Endothelial cell of umbilical vein (primary cell): Measurements from ENCODE around the gene ITPKB. TPM values are rescaled to one million over a fixed set of nuclear protein-coding genes. Genes with fewer than 3 reads are reported as not detected.

ENCODE experiments used
- BruUV-seq: library from RNA; stranded (reverse); fragments of 400-500 nt; replicated peaks from 2 replicates; lab custom pipeline; 2021; lab: Mats Ljungman, UMichigan
- CTCF ChIA-PET: fragments of 300-600, 350-600 bp; sonication (Branson Sonifier 250); formaldehyde crosslinking; loops from one replicate; lab custom pipeline; 2021; ENCODE audit warnings: antibody characterized with exemption, inconsistent platforms; lab: Charles Lee
- POLR2A ChIA-PET: fragments of 300-600, 350-600 bp; sonication (Branson Sonifier 250); formaldehyde crosslinking; loops from one replicate; lab custom pipeline; 2021; ENCODE audit warnings: antibody characterized with exemption, inconsistent platforms; lab: Charles Lee
- DNase-seq: peaks from one replicate; pipeline ENCODE4 v3.0.0-alpha.2; 2011; ENCODE audit warnings: low read depth, low spot score
- FAIRE-seq: peaks from 2 replicates; lab custom pipeline; 2011; peaks lifted over from hg19 to GRCh38; lab: Jason Lieb, UNC
- H2AFZ ChIP-seq: 2 replicates; pipeline ENCODE4 v1.6.0; 2012; ENCODE audit warnings: low read depth, low read length, control low read depth, inconsistent platforms
- H3K27ac ChIP-seq: 2 replicates; pipeline ENCODE4 v1.5.1; 2011; ENCODE audit warnings: low read depth, mild to moderate bottlenecking, control low read depth, low read length, moderate library complexity; ENCODE audit not compliant: insufficient read depth
- H3K27me3 ChIP-seq, 2 experiments: 2 replicates each; pipeline versions ENCODE4 v1.6.0 to v1.6.1; 2011; ENCODE audit warnings: low read length in 2 of 2, mixed read lengths in 1 of 2; ENCODE audit not compliant: control insufficient read depth in 2 of 2, insufficient read depth in 2 of 2
- H3K36me3 ChIP-seq, 2 experiments: 2 replicates in 1 of 2; 3 replicates in 1 of 2; pipeline ENCODE4 v1.5.1; 2011; ENCODE audit warnings: low read length in 2 of 2, mild to moderate bottlenecking in 1 of 2, moderate library complexity in 1 of 2; ENCODE audit not compliant: control insufficient read depth in 2 of 2, insufficient read depth in 2 of 2; ENCODE audit errors: extremely low read depth in 1 of 2
- H3K4me1 ChIP-seq: 3 replicates; pipeline ENCODE4 v1.5.1; 2011; ENCODE audit warnings: mild to moderate bottlenecking, low read length; ENCODE audit not compliant: control insufficient read depth, insufficient read depth; ENCODE audit errors: extremely low read depth
- H3K4me2 ChIP-seq: 2 replicates; pipeline ENCODE4 v1.6.1; 2011; ENCODE audit warnings: low read length, control low read depth, mixed read lengths; ENCODE audit not compliant: insufficient read depth
- H3K4me3 ChIP-seq, 3 experiments: fragments of 200-600 bp in 1 of 3; sonication (generic), shearing (Covaris generic) in 1 of 3; replicated peaks in 1 of 3; 2 replicates each; pipeline ENCODE4 v1.5.1; 2011 to 2016; ENCODE audit warnings: control low read depth in 3 of 3, low read length in 3 of 3, mild to moderate bottlenecking in 2 of 3, inconsistent platforms in 1 of 3, low read depth in 1 of 3, moderate library complexity in 1 of 3; ENCODE audit not compliant: insufficient read depth in 1 of 3
- H3K79me2 ChIP-seq: 2 replicates; pipeline ENCODE4 v1.6.0; 2012; ENCODE audit warnings: low read length, inconsistent platforms; ENCODE audit not compliant: control insufficient read depth, insufficient read depth
- H3K9ac ChIP-seq: replicated peaks from 2 replicates; pipeline ENCODE3; 2011; ENCODE audit warnings: low read length, control low read depth; ENCODE audit not compliant: insufficient read depth; ENCODE audit errors: extremely low read depth
- H3K9me1 ChIP-seq: replicated peaks from 3 replicates; pipeline ENCODE4 v1.6.0; 2011; ENCODE audit warnings: mild to moderate bottlenecking, low read length; ENCODE audit not compliant: control insufficient read depth, insufficient read depth; ENCODE audit errors: extremely low read depth
- H3K9me3 ChIP-seq: replicated peaks from 2 replicates; pipeline ENCODE4 v1.5.1; 2012; ENCODE audit warnings: low read length, inconsistent platforms; ENCODE audit not compliant: control insufficient read depth, insufficient read depth
- H4K20me1 ChIP-seq: replicated peaks from 2 replicates; pipeline ENCODE3; 2011; ENCODE audit warnings: mild to moderate bottlenecking, low read length; ENCODE audit not compliant: control insufficient read depth, insufficient read depth; ENCODE audit errors: extremely low read depth
- CTCF ChIP-seq, 2 donors: IDR thresholded peaks; 1 replicate in 1 of 2; 2 replicates in 1 of 2; pipeline ENCODE4 v1.5.1; 2011; ENCODE audit warnings: low read length in 2 of 2, mild to moderate bottlenecking in 2 of 2, moderate library complexity in 2 of 2, control low read depth in 1 of 2, inconsistent platforms in 1 of 2, low read depth in 1 of 2; ENCODE audit not compliant: insufficient read depth in 1 of 2; ENCODE audit errors: extremely low read depth in 1 of 2
- EZH2 ChIP-seq: IDR thresholded peaks from 2 replicates; pipeline ENCODE4 v1.6.1; 2012; ENCODE audit warnings: borderline replicate concordance, low read depth, mild to moderate bottlenecking, moderate library complexity, low read length, inconsistent platforms; ENCODE audit not compliant: severe bottlenecking
- FOS ChIP-seq: IDR thresholded peaks from 2 replicates; pipeline ENCODE4 v1.6.1; 2011; ENCODE audit warnings: mild to moderate bottlenecking, low read length, moderate library complexity, borderline replicate concordance; ENCODE audit not compliant: insufficient read depth
- GATA2 ChIP-seq: IDR thresholded peaks from 2 replicates; pipeline ENCODE4 v1.7.0; 2011; ENCODE audit warnings: low read depth, mild to moderate bottlenecking, moderate library complexity, mixed read lengths, low read length; ENCODE audit not compliant: insufficient read length, insufficient read depth
- JUN ChIP-seq: IDR thresholded peaks from 2 replicates; pipeline ENCODE4 v1.6.1; 2011; ENCODE audit warnings: borderline replicate concordance, low read depth; ENCODE audit not compliant: insufficient read length, insufficient read depth
- MAX ChIP-seq: IDR thresholded peaks from 2 replicates; pipeline ENCODE4 v1.6.1; 2011; ENCODE audit not compliant: insufficient read depth, insufficient read length
- MYC ChIP-seq: IDR thresholded peaks from one replicate; pipeline ENCODE4 v1.6.1; 2011; ENCODE audit warnings: mild to moderate bottlenecking, low read depth, low read length
- POLR2A ChIP-seq: IDR thresholded peaks from 2 replicates; pipeline ENCODE4 v1.6.1; 2012; ENCODE audit warnings: low read depth, mild to moderate bottlenecking, control low read depth, low read length
- POLR2AphosphoS5 ChIP-seq: IDR thresholded peaks from 2 replicates; pipeline ENCODE4 v1.6.1; 2012; ENCODE audit warnings: low read depth, mild to moderate bottlenecking, control low read depth, low read length, moderate library complexity; ENCODE audit not compliant: insufficient read depth
- dilution Hi-C: fragments of 300-500 bp; cut with MboI; formaldehyde crosslinking; loops from one replicate; pipeline ENCODE4 v1.15.0; 2019; ENCODE audit warnings: low sequenced_read_pairs; ENCODE audit not compliant: extremely low pct_ligation_motif_present
- intact Hi-C: fragments of 100-400 bp; cut with micrococcal nuclease; formaldehyde crosslinking; loops from one replicate; pipeline ENCODE4 v1.10.0; 2022
- polyA plus RNA-seq, 4 experiments: library from polyadenylated mRNA; depleted of rRNA in 3 of 4; stranded (reverse) in 3 of 4; unstranded in 1 of 4; fragments of >200 nt; gene quantifications; 2 replicates each; pipeline versions ENCODE4 v1.2.1 to v1.2.3, GENCODE V29; 2011 to 2012; ENCODE audit warnings: missing spikeins in 1 of 4
- total RNA-seq: library from RNA; stranded (reverse); gene quantifications from 2 replicates; pipeline ENCODE4 v1.2.3, GENCODE V29; 2021

The ITPKB gene
- total and polyA plus RNA-seq, 2 donors (not counting 3 experiments of a cell fraction or from before 2014, with no cell fraction given), result 7.7 to 34.8 TPM

- ChIA-PET CTCF (interaction anchor here (1.1 to 1.3 kb wide), 2 partner anchors 10 to 124 kb away, joined by 4 read pairs; no protein-coding TSS in a partner anchor), POLR2A (no interaction called here)
- Histone ChIP-seq H3K79me2 (no peaks in the 10 kb centered on the region), H3K9ac (no peak overlapping the region), H3K4me3 (no peak overlapping the region), H3K27ac (no peak overlapping the region), H3K9me1 (no peaks in the 10 kb centered on the region), H3K4me1 (peaks cover 26% of the 10 kb centered on the region), H3K36me3 (no peaks in the 10 kb centered on the region), H2AFZ (no peak overlapping the region), H3K27me3 (no peaks in the 10 kb centered on the region), H3K9me3 (no peaks in the 10 kb centered on the region), H4K20me1 (no peaks in the 10 kb centered on the region), H3K4me2 (no peak overlapping the region)
- dilution Hi-C loops (no loop called here), intact Hi-C loops (no loop called here)
- FAIRE-seq (no peak), DNase-seq (no peak)
- no TSS peak for BruUV-seq
- TF ChIP-seq EZH2 (no peak), MYC (no peak), POLR2AphosphoS5 (no peak), CTCF (IDR thresholded peaks at IDR 0.05; ENCODE audit: extremely low read depth in 1 of 2, insufficient read depth in 1 of 2, low read depth in 1 of 2, low read length in 2 of 2) (no peak), FOS (no peak), MAX (no peak), JUN (no peak), POLR2A (no peak), GATA2 (no peak)
These were observed 46.3 kb downstream of the ITPKB start for GRCh38 chr1:226692823-226693222.
